ENCODE data around the gene OPCML. TPM values are rescaled to one million over a fixed set of nuclear protein-coding genes. Genes with fewer than 3 reads are reported as not detected.

OPCML gene
- not detected in 2 replicates for total RNA-seq

GRCh38 chr11:133531971-133532651, at the start of gene OPCML:
Gene OPCML (minus strand): TSS chr11:133532501.

